BLaER1 (cell line): ENCODE measurements around the gene GNAQ.
"Not testable (repeated sequence)": the region's sequence is repeated elsewhere in the genome, so short reads cannot be mapped to it uniquely, and the experiment has no call there.

Source experiments
- H3K27ac ChIP-seq: shearing (Covaris generic); formaldehyde crosslinking; 2 replicates; pipeline ENCODE4 v1.8.1; 2022
- H3K27me3 ChIP-seq: shearing (Covaris generic); formaldehyde crosslinking; 2 replicates; pipeline ENCODE4 v1.8.1; 2022
- H3K36me3 ChIP-seq: shearing (Covaris generic); formaldehyde crosslinking; 2 replicates; pipeline ENCODE4 v1.8.1; 2022
- H3K4me1 ChIP-seq: shearing (Covaris generic); formaldehyde crosslinking; 2 replicates; pipeline ENCODE4 v1.8.1; 2022
- H3K4me2 ChIP-seq: shearing (Covaris generic); formaldehyde crosslinking; 2 replicates; pipeline ENCODE4 v1.8.1; 2022
- H3K4me3 ChIP-seq: shearing (Covaris generic); formaldehyde crosslinking; 2 replicates; pipeline ENCODE4 v1.8.1; 2022
- H3K9ac ChIP-seq: shearing (Covaris generic); formaldehyde crosslinking; 2 replicates; pipeline ENCODE4 v1.8.1; 2022
- H3K9me3 ChIP-seq: shearing (Covaris generic); formaldehyde crosslinking; 2 replicates; pipeline ENCODE4 v1.8.1; 2022
- H4K20me1 ChIP-seq: shearing (Covaris generic); formaldehyde crosslinking; 2 replicates; pipeline ENCODE4 v1.8.1; 2022
- Cebpa-rat ChIP-seq: shearing (Covaris generic); IDR thresholded peaks from 2 replicates; pipeline ENCODE4 v1.8.1; 2022

GNAQ gene

GRCh38 chr9:77892955-77893514 lies 138.6 kb downstream of the GNAQ start:
- H3K4me1 ChIP-seq = no peaks in the 10 kb centered on the region
- H3K4me3 ChIP-seq = no peak overlapping the region
- no peak overlapping the region for H3K9ac ChIP-seq
- no peaks in the 10 kb centered on the region for H3K9me3 ChIP-seq
- no peaks in the 10 kb centered on the region for H4K20me1 ChIP-seq
- H3K36me3 ChIP-seq = peaks cover 8% of the 10 kb centered on the region
- H3K27ac ChIP-seq = no peak overlapping the region
- no peak for TF ChIP-seq Cebpa-rat
- no peak overlapping the region for H3K4me2 ChIP-seq
- H3K27me3 ChIP-seq = no peaks in the 10 kb centered on the region

DNA sequence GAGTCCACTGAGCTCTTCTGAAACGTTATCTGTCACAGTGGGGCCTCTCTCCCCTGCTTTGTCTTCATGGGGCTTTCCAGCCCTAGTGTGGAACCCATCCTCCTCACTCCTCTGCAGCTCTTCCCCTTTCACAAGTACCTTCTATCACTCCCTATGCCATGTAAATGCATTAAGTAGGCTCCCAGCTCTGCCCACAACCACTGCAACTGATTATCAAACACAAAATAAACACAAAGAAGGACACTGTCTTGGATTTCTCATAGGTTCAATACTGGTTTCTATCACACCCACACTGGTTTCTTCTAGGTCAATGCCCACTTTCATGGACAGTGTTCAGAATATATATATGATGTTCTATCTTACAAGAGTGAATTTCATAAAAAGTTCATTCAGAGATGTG lies 139.4 kb downstream of the GNAQ start:
- no peak for TF ChIP-seq Cebpa-rat
- Histone ChIP-seq H4K20me1 (no peaks in the 10 kb centered on the region), H3K27me3 (no peaks in the 10 kb centered on the region), H3K9ac (no peak overlapping the region), H3K4me3 (no peak overlapping the region), H3K4me2 (no peak overlapping the region), H3K9me3 (no peaks in the 10 kb centered on the region), H3K36me3 (peaks cover 8% of the 10 kb centered on the region), H3K4me1 (no peaks in the 10 kb centered on the region), H3K27ac (no peak overlapping the region)

DNA sequence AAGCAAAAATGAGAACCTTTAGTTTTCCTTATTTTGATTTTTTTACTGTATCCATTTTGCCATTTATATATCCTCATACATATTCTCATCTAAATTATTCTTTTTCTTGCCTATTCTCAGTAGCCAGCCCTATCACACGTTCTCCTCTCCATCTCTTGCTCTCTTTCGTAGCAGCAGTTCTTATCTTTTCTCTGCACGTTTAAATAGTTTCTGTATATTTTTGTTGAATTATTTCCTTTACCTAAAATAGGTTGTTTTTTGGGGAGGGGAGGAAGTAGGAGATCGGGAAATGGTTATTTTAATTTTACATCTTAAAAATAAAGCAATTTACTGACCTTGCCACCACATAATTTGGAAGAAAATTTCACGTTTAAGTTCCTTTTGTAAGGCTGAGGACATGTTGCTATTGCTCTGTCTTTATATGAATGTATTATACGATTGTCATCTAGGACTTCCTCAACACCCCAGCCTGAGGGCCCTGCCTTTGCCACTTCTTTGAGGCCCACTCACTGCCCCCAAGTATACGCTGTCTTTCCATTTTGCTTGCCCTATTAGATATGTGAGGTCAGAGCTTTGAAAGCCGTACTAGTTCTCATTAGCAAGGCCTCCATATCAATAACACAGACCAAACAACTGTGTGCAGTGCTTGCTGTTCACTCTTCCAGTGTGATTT lies 140.3 kb downstream of the GNAQ start:
- H3K27me3 ChIP-seq = no peaks in the 10 kb centered on the region
- H3K4me1 ChIP-seq = no peaks in the 10 kb centered on the region
- TF ChIP-seq Cebpa-rat = no peak
- no peaks in the 10 kb centered on the region for H3K9me3 ChIP-seq
- H4K20me1 ChIP-seq = no peaks in the 10 kb centered on the region
- H3K4me2 ChIP-seq = no peak overlapping the region
- peaks cover 8% of the 10 kb centered on the region for H3K36me3 ChIP-seq
- H3K4me3 ChIP-seq = no peak overlapping the region
- H3K27ac ChIP-seq = no peak overlapping the region
- H3K9ac ChIP-seq = no peak overlapping the region

GRCh38 chr9:77887662-77888061 lies 143.9 kb downstream of the GNAQ start:
- Histone ChIP-seq H3K9me3 (no peaks in the 10 kb centered on the region), H3K9ac (no peak overlapping the region), H3K4me1 (peaks cover 10% of the 10 kb centered on the region; the same call in 1 of the 2 replicates), H4K20me1 (no peaks in the 10 kb centered on the region; the same call in 1 of the 2 replicates), H3K27me3 (no peaks in the 10 kb centered on the region), H3K4me3 (no peak overlapping the region), H3K36me3 (no peaks in the 10 kb centered on the region), H3K27ac (no peak overlapping the region), H3K4me2 (no peak overlapping the region)
- no peak for TF ChIP-seq Cebpa-rat

DNA sequence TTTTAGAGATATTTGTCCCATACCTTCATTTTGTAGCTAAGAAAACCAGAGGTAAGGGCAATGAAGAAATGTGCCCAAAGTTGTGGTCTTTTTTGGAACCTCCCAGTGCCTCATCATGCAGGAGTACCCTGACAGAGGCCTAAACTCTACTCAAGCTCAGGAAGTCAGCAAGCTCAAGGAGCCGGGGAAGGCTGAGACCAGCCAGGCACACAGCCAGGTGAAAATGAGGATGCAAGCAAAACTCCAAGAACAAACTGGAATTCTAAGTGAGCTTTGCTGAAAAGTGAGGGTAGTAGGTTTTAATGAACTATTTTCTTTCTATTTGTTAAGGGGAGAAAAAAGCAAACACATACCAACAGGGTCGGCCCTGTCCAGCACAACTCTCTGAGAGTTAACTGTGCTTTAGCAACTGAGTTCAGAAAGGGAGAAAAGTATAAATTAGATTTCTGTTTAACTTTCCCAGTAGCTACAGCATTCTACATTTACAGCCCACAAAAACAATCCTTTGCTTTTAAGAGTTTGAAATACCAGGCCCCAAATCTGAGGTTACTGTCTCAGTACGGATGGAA lies 146.4 kb downstream of the GNAQ start:
- Histone ChIP-seq H3K9me3 (no peaks in the 10 kb centered on the region), H4K20me1 (no peaks in the 10 kb centered on the region; the same call in 1 of the 2 replicates), H3K27me3 (no peaks in the 10 kb centered on the region), H3K4me1 (peaks cover 11% of the 10 kb centered on the region; the same call in 1 of the 2 replicates), H3K4me2 (no peak overlapping the region), H3K36me3 (no peaks in the 10 kb centered on the region), H3K4me3 (no peak overlapping the region), H3K27ac (no peak overlapping the region), H3K9ac (no peak overlapping the region)
- no peak for TF ChIP-seq Cebpa-rat

DNA sequence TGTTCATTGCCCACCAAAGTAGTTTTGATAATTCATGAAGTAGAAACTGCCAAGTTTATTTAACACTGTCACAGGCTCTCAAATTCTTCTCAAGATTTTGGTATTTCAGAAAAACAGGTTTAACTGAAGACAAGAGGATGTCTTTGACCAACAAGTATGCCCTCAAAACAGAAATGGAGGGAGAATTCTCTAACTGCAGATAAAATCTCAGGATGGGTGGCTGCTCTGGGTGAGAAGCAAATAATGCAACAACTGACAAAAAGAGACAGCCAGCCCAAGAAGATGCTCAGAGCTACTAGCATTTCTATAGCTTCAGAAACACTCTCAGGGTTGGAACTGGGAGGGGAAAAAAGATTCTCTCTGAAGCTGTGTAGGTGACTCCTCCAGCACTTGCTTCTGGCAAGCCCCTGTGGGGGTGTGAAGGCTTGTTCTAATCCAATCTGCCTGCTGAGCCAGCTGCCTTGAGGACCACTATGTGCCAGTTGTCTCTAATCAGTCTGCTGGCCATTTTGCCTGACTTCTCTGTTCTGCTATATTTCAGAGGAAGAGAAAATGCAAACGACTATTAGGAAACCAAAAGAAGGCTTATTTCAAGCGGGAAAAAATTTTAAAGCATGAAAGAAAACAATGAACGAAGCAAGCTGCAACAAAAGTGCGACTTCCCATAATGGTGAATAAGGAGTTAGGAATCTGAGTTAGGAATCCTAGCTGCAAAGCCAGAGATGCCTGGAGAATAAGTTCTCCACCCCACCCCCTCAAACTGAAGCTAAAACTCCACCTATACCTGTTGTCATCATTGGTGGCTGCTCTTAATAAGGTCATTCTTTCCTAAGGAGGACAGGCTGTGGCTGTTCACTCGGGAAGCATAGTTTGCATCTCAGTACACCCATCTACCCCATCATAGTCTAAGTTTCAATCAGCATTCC lies 147.5 kb downstream of the GNAQ start:
- Histone ChIP-seq H3K36me3 (no peaks in the 10 kb centered on the region), H3K4me3 (no peak overlapping the region), H3K9me3 (no peaks in the 10 kb centered on the region), H3K27me3 (no peaks in the 10 kb centered on the region), H3K27ac (no peak overlapping the region), H3K4me1 (peaks cover 15% of the 10 kb centered on the region), H3K9ac (no peak overlapping the region), H4K20me1 (no peaks in the 10 kb centered on the region; the same call in 1 of the 2 replicates), H3K4me2 (no peak overlapping the region)
- no peak for TF ChIP-seq Cebpa-rat

DNA sequence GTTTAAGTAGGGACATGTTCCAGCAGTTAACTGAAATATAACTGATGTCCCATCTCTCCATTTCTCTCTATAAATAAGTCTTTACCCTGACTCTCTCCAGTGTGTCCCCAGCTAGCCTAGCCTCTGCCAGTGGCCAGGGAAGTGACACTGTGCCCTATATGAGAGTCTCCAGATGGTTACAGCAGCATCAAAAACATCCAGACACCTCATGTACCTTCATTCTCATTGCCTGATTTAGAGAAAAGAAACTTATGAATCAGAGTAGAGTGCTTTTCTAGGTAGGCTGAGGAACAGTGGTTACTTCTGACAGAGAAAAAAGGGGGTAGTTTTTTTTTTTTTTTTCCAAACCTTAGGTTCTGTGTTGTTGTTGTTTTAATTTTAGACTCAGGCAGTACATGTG lies 148.5 kb downstream of the GNAQ start:
- Histone ChIP-seq H3K9me3 (no peaks in the 10 kb centered on the region), H3K9ac (no peak overlapping the region), H4K20me1 (no peaks in the 10 kb centered on the region; the same call in 1 of the 2 replicates), H3K27ac (no peak overlapping the region), H3K4me1 (peaks cover 17% of the 10 kb centered on the region), H3K27me3 (no peaks in the 10 kb centered on the region), H3K4me3 (no peak overlapping the region), H3K4me2 (no peak overlapping the region), H3K36me3 (no peaks in the 10 kb centered on the region)
- TF ChIP-seq Cebpa-rat = no peak

GRCh38 chr9:77882294-77882693 lies 149.3 kb downstream of the GNAQ start:
- no peak overlapping the region for H3K4me2 ChIP-seq
- no peaks in the 10 kb centered on the region for H3K27me3 ChIP-seq
- H3K9me3 ChIP-seq = no peaks in the 10 kb centered on the region
- no peak overlapping the region for H3K27ac ChIP-seq
- H3K4me1 ChIP-seq = peaks cover 17% of the 10 kb centered on the region
- no peaks in the 10 kb centered on the region; the same call in 1 of the 2 replicates for H4K20me1 ChIP-seq
- no peak for TF ChIP-seq Cebpa-rat
- no peaks in the 10 kb centered on the region for H3K36me3 ChIP-seq
- no peak overlapping the region for H3K4me3 ChIP-seq
- no peak overlapping the region for H3K9ac ChIP-seq

- H3K4me2 ChIP-seq, H3K27me3 ChIP-seq, H3K9me3 ChIP-seq, H3K4me3 ChIP-seq, H3K36me3 ChIP-seq, H3K27ac ChIP-seq, H4K20me1 ChIP-seq, H3K9ac ChIP-seq: not testable (repeated sequence)
- peaks cover 17% of the 10 kb centered on the region for H3K4me1 ChIP-seq
These were observed 150.0 kb downstream of the GNAQ start for GRCh38 chr9:77881634-77882033.
